K562 (cell line): ENCODE data around the gene TCF19.

Experiments
- CREB3L1 ChIP-seq: fragments of 450-650 bp; IDR thresholded peaks from 2 replicates; pipeline ENCODE4 v1.6.1; 2014; ENCODE audit warnings: low read depth, mild to moderate bottlenecking, moderate library complexity, borderline replicate concordance
- CTCF ChIP-seq, 3 experiments: IDR thresholded peaks in 2 of 3; conservative IDR thresholded peaks in 1 of 3; 2 replicates each; pipeline ENCODE4 v1.5.1; 2011 to 2012; ENCODE audit warnings: low read length in 3 of 3, mild to moderate bottlenecking in 3 of 3, control low read depth in 2 of 3, improper control_type of control experiment in 1 of 3, inconsistent platforms in 1 of 3, low read depth in 1 of 3, mixed read lengths in 1 of 3, moderate library complexity in 1 of 3; ENCODE audit not compliant: insufficient read depth in 2 of 3
- E2F4 ChIP-seq: sonication (generic); formaldehyde crosslinking; IDR thresholded peaks from 2 replicates; pipeline ENCODE4 v1.8.0; 2022; ENCODE audit warnings: mild to moderate bottlenecking, low read depth, missing genetic modification reagents
- EP300 ChIP-seq: IDR thresholded peaks from 2 replicates; pipeline ENCODE4 v1.6.1; 2012; ENCODE audit warnings: low read length, improper control_type of control experiment
- MAX ChIP-seq: sonication (generic); formaldehyde crosslinking; IDR thresholded peaks from 2 replicates; pipeline ENCODE4 v1.9.0; 2022; ENCODE audit warnings: mild to moderate bottlenecking, missing genetic modification reagents
- REST ChIP-seq, 2 experiments: fragments of 450-650 bp; formaldehyde crosslinking in 1 of 2; IDR thresholded peaks; 2 replicates each; pipeline versions ENCODE4 v1.4.0 to v1.6.1; 2014 to 2020; ENCODE audit warnings: mild to moderate bottlenecking in 2 of 2, borderline replicate concordance in 1 of 2, low read depth in 1 of 2
- USF2 ChIP-seq: sonication (generic); formaldehyde crosslinking; IDR thresholded peaks from 2 replicates; pipeline ENCODE4 v1.5.0; 2020; ENCODE audit warnings: missing genetic modification reagents
- ZFP1 ChIP-seq: fragments of 450-650 bp; formaldehyde crosslinking; IDR thresholded peaks from 2 replicates; pipeline ENCODE4 v1.4.0; 2020; ENCODE audit warnings: mild to moderate bottlenecking, mixed read lengths
- ZNF780A ChIP-seq: fragments of 250-450 bp; sonication (Bioruptor Pico); IDR thresholded peaks from 2 replicates; pipeline ENCODE4 v1.5.0; 2021; ENCODE audit warnings: mild to moderate bottlenecking

- TF ChIP-seq EP300 (no peak), REST (IDR thresholded peaks at IDR 0.05; ENCODE audit: borderline replicate concordance) (no peak), REST (CRISPR knock-in tag; IDR thresholded peaks at IDR 0.05; ENCODE audit: low read depth) (no peak), CREB3L1 (no peak), CTCF (IDR thresholded peaks at IDR 0.05 in 2 of 3, conservative IDR thresholded peaks at IDR 0.05 in 1 of 3; ENCODE audit: insufficient read depth in 2 of 3, low read depth in 1 of 3, low read length in 3 of 3) (no peak), MAX (CRISPR knock-in tag) (no peak), USF2 (no peak), ZFP1 (CRISPR knock-in tag) (no peak), E2F4 (CRISPR knock-in tag) (no peak), ZNF780A (CRISPR knock-in tag) (no peak)
Measured at GRCh38 chr6:31170600-31170881, 12.2 kb downstream of the TCF19 start, which contains the start of gene POU5F1.
